ENCODE measurements around the gene TLNRD1.

The TLNRD1 gene

GRCh38 chr15:80998251-80998650, 2.5 kb upstream of the TLNRD1 start:
- Histone ChIP-seq H3K27me3 (ENCODE audit: insufficient read depth, poor library complexity, severe bottlenecking) (no peaks in the 10 kb centered on the region), H3K27ac (replicated peaks) (no peak overlapping the region), H3K4me3 (replicated peaks; ENCODE audit: insufficient read depth, low read length) (no peak overlapping the region)
- TF ChIP-seq GABPA (IDR thresholded peaks at IDR 0.05; ENCODE audit: low read depth) (no peak), SPI1 (IDR thresholded peaks at IDR 0.05; ENCODE audit: borderline replicate concordance, low read depth) (no peak)
- no peak for DNase-seq (ENCODE audit: low read depth in 1 of 2, low spot score in 1 of 2)

DNA sequence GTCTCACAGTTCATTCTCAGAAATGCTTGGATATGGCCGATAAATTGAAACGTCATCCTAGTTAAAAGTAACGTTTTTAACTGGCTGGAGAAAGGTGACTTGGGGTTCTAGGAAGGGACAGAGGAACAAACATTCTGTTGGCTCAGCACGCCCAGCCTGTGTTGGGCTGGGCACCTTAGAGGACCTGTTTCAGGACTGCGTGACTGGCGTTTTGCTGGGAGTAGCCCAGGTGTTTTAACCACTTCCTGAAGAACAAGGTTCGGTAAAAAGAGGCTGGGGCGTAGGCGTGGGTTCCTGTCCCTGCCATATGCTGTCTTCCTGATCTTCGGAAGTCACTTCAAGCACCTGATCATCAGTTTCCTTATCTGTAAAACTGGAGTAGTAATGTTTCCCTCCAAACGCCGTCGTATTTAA, 1.1 kb upstream of the TLNRD1 start:
- H3K27ac ChIP-seq (replicated peaks), result peak overlapping the region; percentile 88; the same call in 1 of the 2 replicates
- peak overlapping the region; percentile 82; the same call in 1 of the 2 replicates for H3K4me3 ChIP-seq (replicated peaks; ENCODE audit: insufficient read depth, low read length)

GRCh38 chr15:81000144-81000623, 539 bp upstream of the TLNRD1 start:
- H3K27me3 ChIP-seq (ENCODE audit: insufficient read depth, poor library complexity, severe bottlenecking), result no peaks in the 10 kb centered on the region
- TF ChIP-seq POLR2AphosphoS5 (IDR thresholded peaks at IDR 0.05; ENCODE audit: low read depth), result no peak
- peak overlapping the region; percentile 88 for H3K27ac ChIP-seq (replicated peaks)
- DNase-seq (ENCODE audit: low read depth in 1 of 2, low spot score in 1 of 2), result no peak
- peak overlapping the region; percentile 82 for H3K4me3 ChIP-seq (replicated peaks; ENCODE audit: insufficient read depth, low read length)

More for the DNA sequence above, 1.1 kb upstream of the TLNRD1 start:
- TF ChIP-seq, protein P1, sequence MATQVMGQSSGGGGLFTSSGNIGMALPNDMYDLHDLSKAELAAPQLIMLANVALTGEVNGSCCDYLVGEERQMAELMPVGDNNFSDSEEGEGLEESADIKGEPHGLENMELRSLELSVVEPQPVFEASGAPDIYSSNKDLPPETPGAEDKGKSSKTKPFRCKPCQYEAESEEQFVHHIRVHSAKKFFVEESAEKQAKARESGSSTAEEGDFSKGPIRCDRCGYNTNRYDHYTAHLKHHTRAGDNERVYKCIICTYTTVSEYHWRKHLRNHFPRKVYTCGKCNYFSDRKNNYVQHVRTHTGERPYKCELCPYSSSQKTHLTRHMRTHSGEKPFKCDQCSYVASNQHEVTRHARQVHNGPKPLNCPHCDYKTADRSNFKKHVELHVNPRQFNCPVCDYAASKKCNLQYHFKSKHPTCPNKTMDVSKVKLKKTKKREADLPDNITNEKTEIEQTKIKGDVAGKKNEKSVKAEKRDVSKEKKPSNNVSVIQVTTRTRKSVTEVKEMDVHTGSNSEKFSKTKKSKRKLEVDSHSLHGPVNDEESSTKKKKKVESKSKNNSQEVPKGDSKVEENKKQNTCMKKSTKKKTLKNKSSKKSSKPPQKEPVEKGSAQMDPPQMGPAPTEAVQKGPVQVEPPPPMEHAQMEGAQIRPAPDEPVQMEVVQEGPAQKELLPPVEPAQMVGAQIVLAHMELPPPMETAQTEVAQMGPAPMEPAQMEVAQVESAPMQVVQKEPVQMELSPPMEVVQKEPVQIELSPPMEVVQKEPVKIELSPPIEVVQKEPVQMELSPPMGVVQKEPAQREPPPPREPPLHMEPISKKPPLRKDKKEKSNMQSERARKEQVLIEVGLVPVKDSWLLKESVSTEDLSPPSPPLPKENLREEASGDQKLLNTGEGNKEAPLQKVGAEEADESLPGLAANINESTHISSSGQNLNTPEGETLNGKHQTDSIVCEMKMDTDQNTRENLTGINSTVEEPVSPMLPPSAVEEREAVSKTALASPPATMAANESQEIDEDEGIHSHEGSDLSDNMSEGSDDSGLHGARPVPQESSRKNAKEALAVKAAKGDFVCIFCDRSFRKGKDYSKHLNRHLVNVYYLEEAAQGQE (IDR thresholded peaks at IDR 0.05; ENCODE audit: insufficient replicate concordance, low read depth), result no peak
- TF ChIP-seq, protein P2, sequence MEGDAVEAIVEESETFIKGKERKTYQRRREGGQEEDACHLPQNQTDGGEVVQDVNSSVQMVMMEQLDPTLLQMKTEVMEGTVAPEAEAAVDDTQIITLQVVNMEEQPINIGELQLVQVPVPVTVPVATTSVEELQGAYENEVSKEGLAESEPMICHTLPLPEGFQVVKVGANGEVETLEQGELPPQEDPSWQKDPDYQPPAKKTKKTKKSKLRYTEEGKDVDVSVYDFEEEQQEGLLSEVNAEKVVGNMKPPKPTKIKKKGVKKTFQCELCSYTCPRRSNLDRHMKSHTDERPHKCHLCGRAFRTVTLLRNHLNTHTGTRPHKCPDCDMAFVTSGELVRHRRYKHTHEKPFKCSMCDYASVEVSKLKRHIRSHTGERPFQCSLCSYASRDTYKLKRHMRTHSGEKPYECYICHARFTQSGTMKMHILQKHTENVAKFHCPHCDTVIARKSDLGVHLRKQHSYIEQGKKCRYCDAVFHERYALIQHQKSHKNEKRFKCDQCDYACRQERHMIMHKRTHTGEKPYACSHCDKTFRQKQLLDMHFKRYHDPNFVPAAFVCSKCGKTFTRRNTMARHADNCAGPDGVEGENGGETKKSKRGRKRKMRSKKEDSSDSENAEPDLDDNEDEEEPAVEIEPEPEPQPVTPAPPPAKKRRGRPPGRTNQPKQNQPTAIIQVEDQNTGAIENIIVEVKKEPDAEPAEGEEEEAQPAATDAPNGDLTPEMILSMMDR (IDR thresholded peaks at IDR 0.05; ENCODE audit: insufficient read depth, low read length), result no peak
- TF ChIP-seq POLR2AphosphoS5 (IDR thresholded peaks at IDR 0.05; ENCODE audit: low read depth) (peak; percentile 40; the same call in 1 of the 2 replicates), SPI1 (IDR thresholded peaks at IDR 0.05; ENCODE audit: borderline replicate concordance, low read depth) (no peak), GABPA (IDR thresholded peaks at IDR 0.05; ENCODE audit: low read depth) (no peak)
- no peaks in the 10 kb centered on the region for H3K27me3 ChIP-seq (ENCODE audit: insufficient read depth, poor library complexity, severe bottlenecking)
- peak; percentile 50 to 74 for DNase-seq (ENCODE audit: low read depth in 1 of 2, low spot score in 1 of 2)

DNA sequence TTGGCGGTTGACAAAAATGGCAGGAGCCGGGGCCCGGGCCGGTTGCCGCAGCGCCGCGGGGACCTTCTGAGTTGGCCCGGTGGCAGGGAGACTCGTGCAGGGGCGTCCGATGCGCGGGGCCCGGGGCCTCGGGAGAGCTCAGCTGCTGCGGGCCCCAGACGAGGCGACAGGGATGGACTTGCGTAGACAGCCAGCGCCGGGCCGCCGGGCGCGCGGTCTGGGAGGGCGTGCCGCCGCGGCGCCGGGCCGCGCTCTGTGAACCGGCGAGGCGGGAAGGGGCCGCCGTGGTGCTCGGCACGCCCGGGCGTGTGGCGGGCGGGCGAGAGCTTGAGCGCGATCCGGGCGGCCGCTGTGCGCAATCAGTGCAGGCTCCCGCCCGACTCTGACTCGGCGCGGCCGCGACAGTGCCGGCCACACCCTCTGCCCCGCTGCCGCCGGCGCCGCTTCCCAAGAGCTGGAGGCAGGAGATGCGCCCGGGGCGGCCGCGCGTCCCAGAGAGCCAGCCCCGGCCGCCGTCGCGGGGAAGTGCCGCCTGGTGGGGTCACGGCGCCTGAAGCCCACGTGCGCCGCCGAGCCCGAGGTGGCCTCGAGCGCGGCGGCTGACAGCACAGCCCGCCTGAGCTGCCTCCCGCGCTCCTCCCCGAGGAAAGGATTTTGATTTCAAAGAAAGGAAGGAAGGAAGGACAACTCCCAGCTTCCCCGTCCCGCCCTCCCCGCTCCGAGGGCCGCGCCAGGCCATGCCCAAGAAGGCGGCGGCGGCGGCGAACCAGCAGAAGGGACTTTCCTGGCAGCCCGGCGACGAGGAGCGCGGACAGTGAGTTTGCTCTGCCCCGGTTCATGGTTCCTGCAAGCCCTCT, 657 bp downstream of the TLNRD1 start:
- Histone ChIP-seq H3K4me3 (replicated peaks; ENCODE audit: insufficient read depth, low read length) (peak overlapping the region; percentile 82), H3K27me3 (ENCODE audit: insufficient read depth, poor library complexity, severe bottlenecking) (no peaks in the 10 kb centered on the region), H3K27ac (replicated peaks) (peak overlapping the region; percentile 88)
- peak in 1 of 2 experiments; percentile 23 for DNase-seq (ENCODE audit: low read depth in 1 of 2, low spot score in 1 of 2)
- no peak for TF ChIP-seq SPI1 (IDR thresholded peaks at IDR 0.05; ENCODE audit: borderline replicate concordance, low read depth)
- TF ChIP-seq, protein P2 (IDR thresholded peaks at IDR 0.05; ENCODE audit: insufficient read depth, low read length), result no peak

GRCh38 chr15:81002009-81002330, 1.2 kb downstream of the TLNRD1 start:
- no peaks in the 10 kb centered on the region for H3K27me3 ChIP-seq (ENCODE audit: insufficient read depth, poor library complexity, severe bottlenecking)
- DNase-seq (ENCODE audit: low read depth in 1 of 2, low spot score in 1 of 2), result no peak
- H3K27ac ChIP-seq (replicated peaks), result no peak overlapping the region
- TF ChIP-seq, protein P1 (IDR thresholded peaks at IDR 0.05; ENCODE audit: insufficient replicate concordance, low read depth), result no peak
- TF ChIP-seq POLR2AphosphoS5 (IDR thresholded peaks at IDR 0.05; ENCODE audit: low read depth) (no peak), GABPA (IDR thresholded peaks at IDR 0.05; ENCODE audit: low read depth) (no peak), SPI1 (IDR thresholded peaks at IDR 0.05; ENCODE audit: borderline replicate concordance, low read depth) (no peak)
- TF ChIP-seq, protein P2 (IDR thresholded peaks at IDR 0.05; ENCODE audit: insufficient read depth, low read length), result no peak
- peak overlapping the region; percentile 82 for H3K4me3 ChIP-seq (replicated peaks; ENCODE audit: insufficient read depth, low read length)
